Measurements from ENCODE around the gene APOA4. TPM values are rescaled to one million over a fixed set of nuclear protein-coding genes. Genes with fewer than 3 reads are reported as not detected.

The APOA4 gene
- total and polyA plus RNA-seq, 9 of the 15 experiments (the other 6 are each of a cell fraction or from before 2014, with no cell fraction given) = 0.07 TPM; not detected in 8

GRCh38 chr11:116777056-116777455, 46.0 kb downstream of the APOA4 start (continued):
- TF ChIP-seq ZFX (CRISPR knock-in tag; IDR thresholded peaks at IDR 0.05) (0 out of 2 replicates have a peak, but pooled peaks have one; percentile 22), CEBPG (CRISPR knock-in tag; IDR thresholded peaks at IDR 0.05) (0 out of 2 replicates have a peak, but pooled peaks have one; percentile 19), CEBPG (tag; conservative IDR thresholded peaks at IDR 0.05 in 1 of 2, IDR thresholded peaks at IDR 0.05 in 1 of 2) (no peak), TFAM (CRISPR knock-in tag; conservative IDR thresholded peaks at IDR 0.05) (no peak), ZEB2 (IDR thresholded peaks at IDR 0.05) (0 out of 2 replicates have a peak, but pooled peaks have one; percentile 7), UBTF (IDR thresholded peaks at IDR 0.05; ENCODE audit: borderline replicate concordance in 1 of 2, low read depth in 2 of 2, low read length in 2 of 2) (no peak), ZNF347 (CRISPR knock-in tag; IDR thresholded peaks at IDR 0.05; ENCODE audit: low read depth) (no peak), SRF (CRISPR knock-in tag; IDR thresholded peaks at IDR 0.05) (no peak), HDAC2 (IDR thresholded peaks at IDR 0.05) (peak; percentile 66; the same call in 1 of the 2 replicates), POLR2B (IDR thresholded peaks at IDR 0.05; ENCODE audit: low read depth, partially characterized antibody) (no peak), ZNF561 (CRISPR knock-in tag; conservative IDR thresholded peaks at IDR 0.05) (no peak), RCOR1 (IDR thresholded peaks at IDR 0.05; ENCODE audit: borderline replicate concordance in 1 of 2, low read depth in 2 of 2, low read length in 2 of 2) (peak; percentile 39 to 93; a peak in 2 of 4 replicates), FOXM1 (IDR thresholded peaks at IDR 0.05; ENCODE audit: low read depth) (0 out of 2 replicates have a peak, but pooled peaks have one; percentile 13), FOXM1 (CRISPR knock-in tag; IDR thresholded peaks at IDR 0.05; ENCODE audit: low read depth) (no peak), POLR2H (tag; IDR thresholded peaks at IDR 0.05; ENCODE audit: low read depth) (no peak), CXXC5 (CRISPR knock-in tag; IDR thresholded peaks at IDR 0.05) (peak; percentile 56), HDAC1 (IDR thresholded peaks at IDR 0.05) (peak in 1 of 2 experiments; percentile 90; a peak in 2 of 4 replicates), SMARCE1 (IDR thresholded peaks at IDR 0.05) (peak; percentile 48; the same call in 1 of the 2 replicates), TBP (optimal IDR thresholded peaks at IDR 0.05; ENCODE audit: low read depth, low read length) (peak; percentile 63), ADNP (tag; IDR thresholded peaks at IDR 0.05) (peak; percentile 49; the same call in 1 of the 2 replicates), CBFA2T2 (conservative IDR thresholded peaks at IDR 0.05) (peak; percentile 63), ZNF431 (CRISPR knock-in tag; IDR thresholded peaks at IDR 0.05) (no peak), ETV6 (IDR thresholded peaks at IDR 0.05; ENCODE audit: borderline replicate concordance in 1 of 2, low read depth in 2 of 2, low read length in 1 of 2) (no peak), ETV6 (CRISPR knock-in tag; IDR thresholded peaks at IDR 0.05; ENCODE audit: borderline replicate concordance) (no peak), ETS1 (conservative IDR thresholded peaks at IDR 0.05; ENCODE audit: control insufficient read depth, low read depth, low read length) (no peak)
- TF ChIP-seq, protein P1, sequence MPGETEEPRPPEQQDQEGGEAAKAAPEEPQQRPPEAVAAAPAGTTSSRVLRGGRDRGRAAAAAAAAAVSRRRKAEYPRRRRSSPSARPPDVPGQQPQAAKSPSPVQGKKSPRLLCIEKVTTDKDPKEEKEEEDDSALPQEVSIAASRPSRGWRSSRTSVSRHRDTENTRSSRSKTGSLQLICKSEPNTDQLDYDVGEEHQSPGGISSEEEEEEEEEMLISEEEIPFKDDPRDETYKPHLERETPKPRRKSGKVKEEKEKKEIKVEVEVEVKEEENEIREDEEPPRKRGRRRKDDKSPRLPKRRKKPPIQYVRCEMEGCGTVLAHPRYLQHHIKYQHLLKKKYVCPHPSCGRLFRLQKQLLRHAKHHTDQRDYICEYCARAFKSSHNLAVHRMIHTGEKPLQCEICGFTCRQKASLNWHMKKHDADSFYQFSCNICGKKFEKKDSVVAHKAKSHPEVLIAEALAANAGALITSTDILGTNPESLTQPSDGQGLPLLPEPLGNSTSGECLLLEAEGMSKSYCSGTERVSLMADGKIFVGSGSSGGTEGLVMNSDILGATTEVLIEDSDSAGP (CRISPR knock-in tag; IDR thresholded peaks at IDR 0.05) = no peak
